ENCODE data around the gene MRPS7. TPM values are rescaled to one million over a fixed set of nuclear protein-coding genes. Genes with fewer than 3 reads are reported as not detected.

Gene MRPS7
- total RNA-seq, 2 experiments from 2014 or later: 103 to 127 TPM

GRCh38 chr17:75237100-75238014 lies 24.3 kb upstream of the MRPS7 start:
- Histone ChIP-seq H3K79me2 (ENCODE audit: insufficient read depth, low read depth, low read length) (no peaks in the 10 kb centered on the region), H3K9me3 (ENCODE audit: low read length) (no peaks in the 10 kb centered on the region), H3K36me3 (ENCODE audit: insufficient read depth, low read length) (peaks cover 95% of the 10 kb centered on the region), H4K20me1 (ENCODE audit: insufficient read depth, low read length) (no peaks in the 10 kb centered on the region), H3K4me3 (ENCODE audit: low read depth, low read length, poor library complexity, severe bottlenecking) (no peak overlapping the region), H3K9me2 (ENCODE audit: insufficient read depth, low read length) (no peaks in the 10 kb centered on the region), H3K27ac (ENCODE audit: low read depth, low read length, poor library complexity, severe bottlenecking) (no peak overlapping the region), H3K4me2 (ENCODE audit: low read length) (no peak overlapping the region), H2AFZ (ENCODE audit: low read length) (no peak overlapping the region), H3K4me1 (ENCODE audit: insufficient read depth, low read length, poor library complexity, severe bottlenecking) (peaks cover 13% of the 10 kb centered on the region)
- intact Hi-C loops (cut with micrococcal nuclease; ENCODE audit: unreplicated experiment): loop anchor here (1.0 kb wide), 1 partner anchor 123 kb away; no protein-coding TSS in a partner anchor
- ChIA-PET CTCF (ENCODE audit: unreplicated experiment) (interaction anchor here (0.6 kb wide), 1 partner anchor 15 kb away, joined by 3 read pairs; no protein-coding TSS in a partner anchor), POLR2A (no interaction called here)
- DNase-seq (ENCODE audit: low spot score): no peak
- no peak for TF ChIP-seq EZH2phosphoT487 (IDR thresholded peaks at IDR 0.05; ENCODE audit: borderline replicate concordance, low read depth, low read length)
- TF ChIP-seq, protein P1, sequence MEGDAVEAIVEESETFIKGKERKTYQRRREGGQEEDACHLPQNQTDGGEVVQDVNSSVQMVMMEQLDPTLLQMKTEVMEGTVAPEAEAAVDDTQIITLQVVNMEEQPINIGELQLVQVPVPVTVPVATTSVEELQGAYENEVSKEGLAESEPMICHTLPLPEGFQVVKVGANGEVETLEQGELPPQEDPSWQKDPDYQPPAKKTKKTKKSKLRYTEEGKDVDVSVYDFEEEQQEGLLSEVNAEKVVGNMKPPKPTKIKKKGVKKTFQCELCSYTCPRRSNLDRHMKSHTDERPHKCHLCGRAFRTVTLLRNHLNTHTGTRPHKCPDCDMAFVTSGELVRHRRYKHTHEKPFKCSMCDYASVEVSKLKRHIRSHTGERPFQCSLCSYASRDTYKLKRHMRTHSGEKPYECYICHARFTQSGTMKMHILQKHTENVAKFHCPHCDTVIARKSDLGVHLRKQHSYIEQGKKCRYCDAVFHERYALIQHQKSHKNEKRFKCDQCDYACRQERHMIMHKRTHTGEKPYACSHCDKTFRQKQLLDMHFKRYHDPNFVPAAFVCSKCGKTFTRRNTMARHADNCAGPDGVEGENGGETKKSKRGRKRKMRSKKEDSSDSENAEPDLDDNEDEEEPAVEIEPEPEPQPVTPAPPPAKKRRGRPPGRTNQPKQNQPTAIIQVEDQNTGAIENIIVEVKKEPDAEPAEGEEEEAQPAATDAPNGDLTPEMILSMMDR (conservative IDR thresholded peaks at IDR 0.05; ENCODE audit: low read length): no peak
- BruUV-seq (replicated peaks): no TSS peak

GRCh38 chr17:75238020-75238580 lies 23.6 kb upstream of the MRPS7 start:
- no TSS peak for BruUV-seq (replicated peaks)
- no peak for DNase-seq (ENCODE audit: low spot score)
- Histone ChIP-seq H2AFZ (ENCODE audit: low read length) (no peak overlapping the region), H3K9me2 (ENCODE audit: insufficient read depth, low read length) (no peaks in the 10 kb centered on the region), H3K4me3 (ENCODE audit: low read depth, low read length, poor library complexity, severe bottlenecking) (no peak overlapping the region), H3K79me2 (ENCODE audit: insufficient read depth, low read depth, low read length) (no peaks in the 10 kb centered on the region), H4K20me1 (ENCODE audit: insufficient read depth, low read length) (no peaks in the 10 kb centered on the region), H3K9me3 (ENCODE audit: low read length) (no peaks in the 10 kb centered on the region), H3K4me1 (ENCODE audit: insufficient read depth, low read length, poor library complexity, severe bottlenecking) (peaks cover 21% of the 10 kb centered on the region), H3K27ac (ENCODE audit: low read depth, low read length, poor library complexity, severe bottlenecking) (no peak overlapping the region), H3K4me2 (ENCODE audit: low read length) (no peak overlapping the region), H3K36me3 (ENCODE audit: insufficient read depth, low read length) (peaks cover 95% of the 10 kb centered on the region)
- intact Hi-C loops (cut with micrococcal nuclease; ENCODE audit: unreplicated experiment): loop anchor here (1.0 kb wide), 1 partner anchor 124 kb away; no protein-coding TSS in a partner anchor
- ChIA-PET POLR2A (no interaction called here), CTCF (ENCODE audit: unreplicated experiment) (interaction anchor here (0.6 kb wide), 1 partner anchor 31 kb away, joined by 4 read pairs; no protein-coding TSS in a partner anchor)
- no peak for TF ChIP-seq EZH2phosphoT487 (IDR thresholded peaks at IDR 0.05; ENCODE audit: borderline replicate concordance, low read depth, low read length)
- TF ChIP-seq, protein P1 (conservative IDR thresholded peaks at IDR 0.05; ENCODE audit: low read length): no peak
